ENCODE data around the gene SSTR3. TPM values are rescaled to one million over a fixed set of nuclear protein-coding genes. Genes with fewer than 3 reads are reported as not detected.

Gene SSTR3
- total RNA-seq, 1 experiment from 2014 or later = 0.22 TPM

DNA sequence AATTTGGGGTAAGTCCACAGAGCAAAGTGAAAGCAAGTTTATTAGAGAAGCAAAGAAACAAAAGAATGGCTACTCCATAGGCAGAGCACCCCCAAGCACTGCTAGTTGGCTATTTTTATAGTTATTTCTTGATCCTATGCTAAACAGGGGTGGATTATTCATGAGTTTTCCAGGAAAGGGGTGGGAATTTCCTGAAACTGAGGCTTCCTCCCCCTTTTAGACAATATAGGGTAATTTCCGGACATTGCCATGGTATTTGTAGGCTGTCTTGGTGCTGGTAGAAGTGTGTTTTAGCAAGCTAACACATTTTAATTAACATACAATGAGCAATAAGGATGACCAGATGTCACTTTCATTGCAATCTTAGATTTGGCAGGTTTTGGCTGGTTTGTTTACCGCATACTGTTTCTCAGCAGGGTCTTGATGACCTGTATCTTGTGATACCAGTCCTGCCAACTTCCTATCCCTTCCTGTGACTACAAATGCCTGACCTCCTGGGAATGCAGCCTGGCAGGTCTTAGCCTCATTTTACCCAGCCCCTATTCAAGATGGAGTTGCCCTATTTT is 23.3 kb downstream of the SSTR3 start:
- ATAC-seq (no peak), DNase-seq (ENCODE audit: low spot score) (no peak)
- Mint-ChIP-seq H3K27me3 (ENCODE audit: low read depth) (no peaks in the 10 kb centered on the region; the same call in 1 of the 2 replicates), H3K36me3 (peaks cover 26% of the 10 kb centered on the region), H3K27ac (peak overlapping the region; percentile 94), H3K4me1 (peaks cover 46% of the 10 kb centered on the region), H3K9me3 (peaks cover 27% of the 10 kb centered on the region), H3K4me3 (peak overlapping the region; percentile 75)
- ChIA-PET CTCF (interaction anchor here (4.2 kb wide), 1 partner anchor 11 kb away, joined by 23 read pairs; no protein-coding TSS in a partner anchor), POLR2A (interaction anchor here (1.4 kb wide), 1 partner anchor 413 kb away, joined by 4 read pairs; the partner anchor contains the start of gene IFT27)
- TF ChIP-seq GABPB1 (CRISPR knock-in tag; IDR thresholded peaks at IDR 0.05) (no peak), ELF4 (CRISPR knock-in tag; IDR thresholded peaks at IDR 0.05; ENCODE audit: low read depth) (no peak), ZNF232 (CRISPR knock-in tag; IDR thresholded peaks at IDR 0.05) (no peak), USF2 (CRISPR knock-in tag; IDR thresholded peaks at IDR 0.05) (no peak), ZNF317 (CRISPR knock-in tag; IDR thresholded peaks at IDR 0.05; ENCODE audit: borderline replicate concordance, low read depth) (no peak), ARID4B (CRISPR knock-in tag; IDR thresholded peaks at IDR 0.05; ENCODE audit: borderline replicate concordance) (no peak), PREB (CRISPR knock-in tag; IDR thresholded peaks at IDR 0.05; ENCODE audit: borderline replicate concordance) (no peak), CBFB (CRISPR knock-in tag; IDR thresholded peaks at IDR 0.05; ENCODE audit: low read depth) (no peak), GTF2I (CRISPR knock-in tag; conservative IDR thresholded peaks at IDR 0.05) (no peak), FOXJ3 (CRISPR knock-in tag; IDR thresholded peaks at IDR 0.05; ENCODE audit: borderline replicate concordance) (no peak), ZNF671 (CRISPR knock-in tag; IDR thresholded peaks at IDR 0.05) (no peak)
- TF ChIP-seq, protein P1, sequence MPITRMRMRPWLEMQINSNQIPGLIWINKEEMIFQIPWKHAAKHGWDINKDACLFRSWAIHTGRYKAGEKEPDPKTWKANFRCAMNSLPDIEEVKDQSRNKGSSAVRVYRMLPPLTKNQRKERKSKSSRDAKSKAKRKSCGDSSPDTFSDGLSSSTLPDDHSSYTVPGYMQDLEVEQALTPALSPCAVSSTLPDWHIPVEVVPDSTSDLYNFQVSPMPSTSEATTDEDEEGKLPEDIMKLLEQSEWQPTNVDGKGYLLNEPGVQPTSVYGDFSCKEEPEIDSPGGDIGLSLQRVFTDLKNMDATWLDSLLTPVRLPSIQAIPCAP (CRISPR knock-in tag; IDR thresholded peaks at IDR 0.05) = no peak
- TF ChIP-seq, protein P2, sequence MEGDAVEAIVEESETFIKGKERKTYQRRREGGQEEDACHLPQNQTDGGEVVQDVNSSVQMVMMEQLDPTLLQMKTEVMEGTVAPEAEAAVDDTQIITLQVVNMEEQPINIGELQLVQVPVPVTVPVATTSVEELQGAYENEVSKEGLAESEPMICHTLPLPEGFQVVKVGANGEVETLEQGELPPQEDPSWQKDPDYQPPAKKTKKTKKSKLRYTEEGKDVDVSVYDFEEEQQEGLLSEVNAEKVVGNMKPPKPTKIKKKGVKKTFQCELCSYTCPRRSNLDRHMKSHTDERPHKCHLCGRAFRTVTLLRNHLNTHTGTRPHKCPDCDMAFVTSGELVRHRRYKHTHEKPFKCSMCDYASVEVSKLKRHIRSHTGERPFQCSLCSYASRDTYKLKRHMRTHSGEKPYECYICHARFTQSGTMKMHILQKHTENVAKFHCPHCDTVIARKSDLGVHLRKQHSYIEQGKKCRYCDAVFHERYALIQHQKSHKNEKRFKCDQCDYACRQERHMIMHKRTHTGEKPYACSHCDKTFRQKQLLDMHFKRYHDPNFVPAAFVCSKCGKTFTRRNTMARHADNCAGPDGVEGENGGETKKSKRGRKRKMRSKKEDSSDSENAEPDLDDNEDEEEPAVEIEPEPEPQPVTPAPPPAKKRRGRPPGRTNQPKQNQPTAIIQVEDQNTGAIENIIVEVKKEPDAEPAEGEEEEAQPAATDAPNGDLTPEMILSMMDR (IDR thresholded peaks at IDR 0.05) = no peak
- TF ChIP-seq, protein P3, sequence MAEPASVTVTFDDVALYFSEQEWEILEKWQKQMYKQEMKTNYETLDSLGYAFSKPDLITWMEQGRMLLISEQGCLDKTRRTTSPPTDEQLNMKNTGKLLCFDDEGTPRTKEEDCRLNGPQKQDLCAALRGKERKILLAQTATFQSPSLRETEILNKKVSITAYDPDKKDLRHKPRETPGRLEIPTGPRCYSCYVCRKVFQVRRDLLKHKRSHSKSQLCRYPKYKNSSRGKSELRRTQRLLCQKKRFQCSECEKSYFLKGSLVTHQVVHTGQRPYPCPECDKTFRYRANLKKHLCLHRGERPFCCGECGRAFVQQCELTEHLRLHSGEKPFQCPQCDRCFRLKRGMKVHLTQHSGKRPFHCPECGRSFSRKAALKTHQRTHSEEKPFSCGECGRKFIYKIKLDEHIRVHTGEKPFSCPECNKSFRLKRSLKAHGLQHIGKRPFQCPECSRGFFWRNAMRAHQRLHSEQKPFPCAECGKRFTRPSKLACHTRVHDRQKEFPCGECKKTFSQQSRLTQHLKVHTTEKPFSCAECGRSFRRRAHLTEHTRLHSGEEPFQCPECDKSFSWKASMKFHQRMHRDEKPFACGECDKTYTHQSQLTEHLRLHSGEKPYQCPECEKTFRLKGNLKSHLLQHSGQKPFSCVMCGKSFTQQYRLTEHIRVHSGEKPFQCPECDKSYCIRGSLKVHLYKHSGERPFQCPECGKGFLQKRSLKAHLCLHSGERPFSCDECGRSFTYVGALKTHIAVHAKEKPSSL (CRISPR knock-in tag; conservative IDR thresholded peaks at IDR 0.05) = no peak
- TF ChIP-seq, protein P4, sequence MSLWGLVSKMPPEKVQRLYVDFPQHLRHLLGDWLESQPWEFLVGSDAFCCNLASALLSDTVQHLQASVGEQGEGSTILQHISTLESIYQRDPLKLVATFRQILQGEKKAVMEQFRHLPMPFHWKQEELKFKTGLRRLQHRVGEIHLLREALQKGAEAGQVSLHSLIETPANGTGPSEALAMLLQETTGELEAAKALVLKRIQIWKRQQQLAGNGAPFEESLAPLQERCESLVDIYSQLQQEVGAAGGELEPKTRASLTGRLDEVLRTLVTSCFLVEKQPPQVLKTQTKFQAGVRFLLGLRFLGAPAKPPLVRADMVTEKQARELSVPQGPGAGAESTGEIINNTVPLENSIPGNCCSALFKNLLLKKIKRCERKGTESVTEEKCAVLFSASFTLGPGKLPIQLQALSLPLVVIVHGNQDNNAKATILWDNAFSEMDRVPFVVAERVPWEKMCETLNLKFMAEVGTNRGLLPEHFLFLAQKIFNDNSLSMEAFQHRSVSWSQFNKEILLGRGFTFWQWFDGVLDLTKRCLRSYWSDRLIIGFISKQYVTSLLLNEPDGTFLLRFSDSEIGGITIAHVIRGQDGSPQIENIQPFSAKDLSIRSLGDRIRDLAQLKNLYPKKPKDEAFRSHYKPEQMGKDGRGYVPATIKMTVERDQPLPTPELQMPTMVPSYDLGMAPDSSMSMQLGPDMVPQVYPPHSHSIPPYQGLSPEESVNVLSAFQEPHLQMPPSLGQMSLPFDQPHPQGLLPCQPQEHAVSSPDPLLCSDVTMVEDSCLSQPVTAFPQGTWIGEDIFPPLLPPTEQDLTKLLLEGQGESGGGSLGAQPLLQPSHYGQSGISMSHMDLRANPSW (CRISPR knock-in tag; conservative IDR thresholded peaks at IDR 0.05; ENCODE audit: low read depth) = no peak
- TF ChIP-seq, protein P5, sequence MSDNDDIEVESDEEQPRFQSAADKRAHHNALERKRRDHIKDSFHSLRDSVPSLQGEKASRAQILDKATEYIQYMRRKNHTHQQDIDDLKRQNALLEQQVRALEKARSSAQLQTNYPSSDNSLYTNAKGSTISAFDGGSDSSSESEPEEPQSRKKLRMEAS (CRISPR knock-in tag; IDR thresholded peaks at IDR 0.05) = no peak
- TF ChIP-seq, protein P6, sequence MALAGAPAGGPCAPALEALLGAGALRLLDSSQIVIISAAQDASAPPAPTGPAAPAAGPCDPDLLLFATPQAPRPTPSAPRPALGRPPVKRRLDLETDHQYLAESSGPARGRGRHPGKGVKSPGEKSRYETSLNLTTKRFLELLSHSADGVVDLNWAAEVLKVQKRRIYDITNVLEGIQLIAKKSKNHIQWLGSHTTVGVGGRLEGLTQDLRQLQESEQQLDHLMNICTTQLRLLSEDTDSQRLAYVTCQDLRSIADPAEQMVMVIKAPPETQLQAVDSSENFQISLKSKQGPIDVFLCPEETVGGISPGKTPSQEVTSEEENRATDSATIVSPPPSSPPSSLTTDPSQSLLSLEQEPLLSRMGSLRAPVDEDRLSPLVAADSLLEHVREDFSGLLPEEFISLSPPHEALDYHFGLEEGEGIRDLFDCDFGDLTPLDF (CRISPR knock-in tag; IDR thresholded peaks at IDR 0.05) = no peak

Data from WTC11 (cell line).